ENCODE results near the gene NRCAM. TPM values are rescaled to one million over a fixed set of nuclear protein-coding genes. Genes with fewer than 3 reads are reported as not detected.

NRCAM gene
- total and polyA plus RNA-seq, 2 of the 8 experiments (the other 6 are each of a cell fraction or from before 2014, with no cell fraction given): 2.7 to 3.8 TPM

DNA sequence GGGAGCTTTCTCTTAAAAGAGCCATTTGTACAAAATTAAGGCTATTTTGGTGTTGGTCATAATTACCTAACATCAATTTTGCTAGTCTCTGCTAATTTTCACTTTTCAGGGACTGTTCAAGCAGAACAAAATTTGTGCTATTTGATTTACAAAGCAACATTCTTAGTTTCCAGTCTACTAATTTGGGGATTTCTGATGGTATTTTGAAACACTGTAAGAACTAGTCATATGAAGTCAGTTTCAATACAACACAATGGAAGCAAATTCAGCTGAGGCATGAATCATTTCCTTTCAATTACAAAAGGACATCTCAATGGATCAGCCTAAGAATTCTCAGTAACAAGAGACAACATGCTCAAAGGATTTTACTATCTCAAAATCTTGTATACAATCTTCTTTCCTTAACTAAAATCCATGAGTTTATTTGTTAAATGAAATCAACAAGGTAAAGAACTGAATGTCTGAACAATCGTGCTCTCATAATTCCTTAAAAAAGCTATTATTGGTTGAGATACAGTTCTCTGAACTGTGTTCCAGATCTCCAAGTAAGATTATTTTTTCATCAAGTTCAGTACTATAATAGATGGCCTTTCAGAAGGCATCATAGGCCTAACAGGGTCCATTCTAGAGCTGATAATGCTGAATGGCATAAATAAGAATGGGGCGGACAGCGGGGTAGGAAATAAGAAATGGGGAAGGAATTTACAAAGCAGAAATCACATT lies 144.6 kb downstream of the NRCAM start:
- no peaks in the 10 kb centered on the region for H4K20me1 ChIP-seq (replicated peaks in 1 of 2; ENCODE audit: control insufficient read depth in 1 of 2, insufficient read depth in 2 of 2, low read length in 2 of 2)
- no peak overlapping the region for H2BK5ac ChIP-seq (ENCODE audit: low read depth, low read length)
- no peaks in the 10 kb centered on the region for H3K9me3 ChIP-seq (ENCODE audit: insufficient read depth in 2 of 2, low read depth in 1 of 2, low read length in 1 of 2)
- no peak overlapping the region for H4K5ac ChIP-seq (ENCODE audit: insufficient read length, low read depth, low read length)
- no peak for FAIRE-seq
- ChIA-PET CTCF (ENCODE audit: partially characterized antibody) (interaction anchor here (0.8 kb wide), 1 partner anchor 198 kb away, joined by 3 read pairs; no protein-coding TSS in a partner anchor), POLR2A (ENCODE audit: partially characterized antibody) (no interaction called here)
- H3K4me1 ChIP-seq (replicated peaks in 1 of 4; ENCODE audit: control insufficient read depth in 3 of 4, insufficient read depth in 4 of 4, low read length in 3 of 4): peaks cover 0 to 13% (median 7%) of the 10 kb centered on the region in 4 experiments; a peak in 4 of 7 replicates
- no peak overlapping the region for H3K9ac ChIP-seq (replicated peaks in 1 of 4; ENCODE audit: extremely low read depth in 1 of 4, low read depth in 3 of 4, low read length in 3 of 4)
- no peaks in the 10 kb centered on the region for H3K79me2 ChIP-seq (ENCODE audit: control insufficient read depth in 1 of 2, insufficient read depth in 2 of 2, low read length in 2 of 2)
- H3K18ac ChIP-seq (ENCODE audit: extremely low read depth, low read length): no peak overlapping the region
- H3K4me2 ChIP-seq (ENCODE audit: insufficient read depth in 1 of 2, low read depth in 2 of 2, low read length in 2 of 2): no peak overlapping the region; a peak in 1 of 4 replicates
- 95% methylated on average over 3 of the region's 3 CpGs; no CpG with 5 or more reads in 1 of the 2 experiments for WGBS, 2 experiments (ENCODE audit: extremely low coverage in 1 of 2, insufficient coverage in 1 of 2, insufficient read length in 1 of 2, insufficient replicate concordance in 2 of 2, low coverage in 1 of 2, low lambda C conversion rate in 2 of 2, missing lambda C conversion rate in 1 of 2)
- H4K91ac ChIP-seq (replicated peaks; ENCODE audit: insufficient read length, low read length): no peak overlapping the region
- H3K27ac ChIP-seq (ENCODE audit: low read depth, low read length): no peak overlapping the region
- no peak overlapping the region for H2BK15ac ChIP-seq (ENCODE audit: low read length)
- no peaks in the 10 kb centered on the region for H3K27me3 ChIP-seq (replicated peaks in 1 of 4; ENCODE audit: control insufficient read depth in 3 of 4, extremely low read depth in 1 of 4, insufficient read depth in 3 of 4, low read length in 3 of 4)
- no peak overlapping the region for H4K8ac ChIP-seq (ENCODE audit: extremely low read depth, insufficient read depth, low read length)
- H3K56ac ChIP-seq (replicated peaks; ENCODE audit: insufficient read length, low read depth, low read length): no peak overlapping the region
- H3K4me3 ChIP-seq (ENCODE audit: extremely low read depth in 1 of 4, insufficient read depth in 2 of 4, low read depth in 3 of 4, low read length in 4 of 4): no peak overlapping the region
- no peak overlapping the region for H3K14ac ChIP-seq (ENCODE audit: insufficient read length)
- H2AFZ ChIP-seq (ENCODE audit: low read length): no peak overlapping the region
- no peaks in the 10 kb centered on the region for H3K36me3 ChIP-seq (ENCODE audit: control insufficient read depth in 2 of 4, insufficient read depth in 4 of 4, low read length in 3 of 4)
- H2BK20ac ChIP-seq (ENCODE audit: low read length): no peak overlapping the region
- no peak for DNase-seq (ENCODE audit: low read depth in 1 of 2, low spot score in 2 of 2)
- no peaks in the 10 kb centered on the region for H3K23me2 ChIP-seq (ENCODE audit: low read depth, low read length)
- H3K23ac ChIP-seq (ENCODE audit: insufficient read length): no peak overlapping the region
- no peak overlapping the region for H3K4ac ChIP-seq (replicated peaks; ENCODE audit: insufficient read length, low read depth, low read length)
- no peaks in the 10 kb centered on the region for H3K79me1 ChIP-seq (ENCODE audit: low read depth, low read length)
- H2AK5ac ChIP-seq (ENCODE audit: low read depth, low read length): no peak overlapping the region
- H2BK12ac ChIP-seq (ENCODE audit: low read depth, low read length): no peak overlapping the region
- no peak overlapping the region for H2BK120ac ChIP-seq (replicated peaks; ENCODE audit: low read depth, low read length)
- TF ChIP-seq CTBP2 (IDR thresholded peaks at IDR 0.05; ENCODE audit: borderline replicate concordance, insufficient read depth, insufficient read length, low read length) (no peak), TEAD4 (IDR thresholded peaks at IDR 0.05; ENCODE audit: low read depth, low read length) (no peak), SIN3A (conservative IDR thresholded peaks at IDR 0.05 in 1 of 2, IDR thresholded peaks at IDR 0.05 in 1 of 2; ENCODE audit: low read depth in 1 of 2, low read length in 2 of 2) (no peak), HDAC2 (IDR thresholded peaks at IDR 0.05; ENCODE audit: borderline replicate concordance in 1 of 2, low read depth in 2 of 2, low read length in 2 of 2) (no peak), SUZ12 (IDR thresholded peaks at IDR 0.05; ENCODE audit: low read length) (no peak), RAD21 (IDR thresholded peaks at IDR 0.05 in 1 of 2, conservative IDR thresholded peaks at IDR 0.05 in 1 of 2; ENCODE audit: low read depth in 2 of 2, low read length in 2 of 2) (no peak), KDM5A (IDR thresholded peaks at IDR 0.05; ENCODE audit: low read length) (no peak), RNF2 (IDR thresholded peaks at IDR 0.05; ENCODE audit: borderline replicate concordance, low read depth, low read length, missing control alignments, poor library complexity, severe bottlenecking) (no peak), TAF7 (optimal IDR thresholded peaks at IDR 0.05; ENCODE audit: borderline replicate concordance, low read depth, low read length) (no peak), TBP (IDR thresholded peaks at IDR 0.05; ENCODE audit: low read depth, low read length) (no peak)
- TF ChIP-seq, protein P1, sequence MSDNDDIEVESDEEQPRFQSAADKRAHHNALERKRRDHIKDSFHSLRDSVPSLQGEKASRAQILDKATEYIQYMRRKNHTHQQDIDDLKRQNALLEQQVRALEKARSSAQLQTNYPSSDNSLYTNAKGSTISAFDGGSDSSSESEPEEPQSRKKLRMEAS (IDR thresholded peaks at IDR 0.05): no peak

All from H1 (cell line).